ENCODE results near the gene RASGRP2. TPM values are rescaled to one million over a fixed set of nuclear protein-coding genes. Genes with fewer than 3 reads are reported as not detected.
A peak's percentile ranks its signal among the peaks of the same experiment; 100 is the strongest.

RASGRP2 gene
- total RNA-seq, 1 experiment from 2014 or later = 26.9 TPM

DNA sequence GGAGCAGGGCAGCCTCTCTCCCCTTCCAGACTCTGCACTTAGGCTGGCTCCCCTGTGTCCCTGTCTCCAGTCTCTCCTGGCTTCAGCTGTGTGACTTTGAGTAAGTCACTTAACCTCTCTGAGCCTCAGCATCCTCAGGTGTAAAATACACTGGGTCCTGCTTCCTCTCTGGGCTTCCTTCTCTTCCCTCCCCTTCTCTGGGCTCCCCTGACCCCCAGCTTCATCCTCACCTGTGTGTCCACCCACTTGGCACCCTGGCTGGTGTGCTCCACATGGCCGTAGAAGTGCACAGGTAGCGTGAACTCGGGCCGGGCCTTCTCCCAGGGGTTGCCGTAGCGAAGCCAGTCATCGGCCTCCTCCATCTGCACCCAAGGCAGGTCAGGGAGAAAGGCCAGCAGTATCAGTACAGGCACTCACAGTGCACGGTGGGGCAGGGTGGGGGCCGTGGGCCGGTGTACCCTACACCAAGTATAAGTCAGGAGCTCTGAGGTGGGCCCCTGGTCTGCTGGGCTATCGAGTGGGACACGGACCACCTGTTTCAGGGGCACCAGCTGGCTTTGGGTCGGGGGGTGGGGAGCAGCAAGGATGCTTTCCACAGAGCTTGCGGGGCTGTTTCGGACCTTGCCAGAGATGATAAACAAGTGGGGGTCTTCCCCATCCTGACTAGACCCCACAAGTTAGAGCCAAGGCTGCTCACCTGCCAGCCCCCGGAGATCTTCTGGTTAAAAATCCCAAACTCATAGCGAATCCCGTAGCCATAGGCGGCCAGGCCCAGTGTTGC is 13.8 kb upstream of the RASGRP2 start:
- WGBS (ENCODE audit: extremely low coverage, insufficient read length, low lambda C conversion rate) = no CpG with 5 or more reads among the region's 19 CpGs
- Histone ChIP-seq H3K79me2 (ENCODE audit: insufficient read depth, low read length) (no peaks in the 10 kb centered on the region), H3T11ph (ENCODE audit: low read length) (no peak overlapping the region), H2BK20ac (ENCODE audit: low read depth, low read length, poor library complexity, severe bottlenecking) (no peak overlapping the region), H4K8ac (replicated peaks; ENCODE audit: insufficient read length, low read depth, low read length) (no peak overlapping the region), H3K56ac (ENCODE audit: insufficient read length, low read depth, low read length) (no peak overlapping the region), H3K4me1 (ENCODE audit: insufficient read depth, low read length) (peaks cover 4% of the 10 kb centered on the region; the same call in 1 of the 2 replicates), H4K20me1 (ENCODE audit: control insufficient read depth, insufficient read depth, insufficient read length) (no peaks in the 10 kb centered on the region), H3K27ac (ENCODE audit: insufficient read length, low read depth, low read length) (no peak overlapping the region), H2BK120ac (ENCODE audit: low read depth, low read length, poor library complexity, severe bottlenecking) (no peak overlapping the region), H2BK5ac (ENCODE audit: insufficient read length, low read length) (no peak overlapping the region), H3K79me1 (ENCODE audit: insufficient read depth, low read depth, low read length, poor library complexity, severe bottlenecking) (no peaks in the 10 kb centered on the region), H2BK15ac (ENCODE audit: low read depth, low read length) (no peak overlapping the region), H3K23me2 (ENCODE audit: insufficient read length, low read depth, low read length, poor library complexity, severe bottlenecking) (no peaks in the 10 kb centered on the region), H3K4ac (ENCODE audit: low read depth, low read length) (no peak overlapping the region), H3K27me3 (ENCODE audit: insufficient read depth, low read length) (no peaks in the 10 kb centered on the region), H3K18ac (ENCODE audit: insufficient read length, low read depth, low read length) (no peak overlapping the region), H4K5ac (ENCODE audit: insufficient read length, low read depth, low read length) (no peak overlapping the region), H3K14ac (ENCODE audit: insufficient read depth, low read length) (no peak overlapping the region), H2AK5ac (ENCODE audit: insufficient read length, low read length) (no peak overlapping the region), H3K23ac (ENCODE audit: insufficient read length, low read depth, low read length) (no peak overlapping the region), H3K9me3 (ENCODE audit: control insufficient read depth, low read depth, low read length) (no peaks in the 10 kb centered on the region), H2AFZ (ENCODE audit: low read length) (no peak overlapping the region), H2BK12ac (ENCODE audit: insufficient read length, low read depth, low read length) (no peak overlapping the region), H3K9ac (ENCODE audit: extremely low read depth, insufficient read length, low read length) (no peak overlapping the region), H3K4me2 (ENCODE audit: insufficient read depth, insufficient read length, low read length) (no peak overlapping the region), H4K91ac (ENCODE audit: insufficient read length, low read depth, low read length) (no peak overlapping the region)
- Mint-ChIP-seq H3K36me3 (ENCODE audit: insufficient read depth in 1 of 3, low read depth in 3 of 3) (peaks cover 0 to 14% (median 8%) of the 10 kb centered on the region in 3 experiments; a peak in 3 of 7 replicates), H3K4me1 (peaks cover 39 to 63% of the 10 kb centered on the region in 2 experiments), H3K4me3 (peak overlapping the region in 1 of 2 experiments; percentile 34; a peak in 1 of 5 replicates), H3K27ac (no peak overlapping the region; a peak in 1 of 7 replicates), H3K9me3 (no peaks in the 10 kb centered on the region; a peak in 1 of 5 replicates), H3K27me3 (ENCODE audit: low read depth) (no peaks in the 10 kb centered on the region; the same call in 1 of the 2 replicates)
- TF ChIP-seq, protein P1, sequence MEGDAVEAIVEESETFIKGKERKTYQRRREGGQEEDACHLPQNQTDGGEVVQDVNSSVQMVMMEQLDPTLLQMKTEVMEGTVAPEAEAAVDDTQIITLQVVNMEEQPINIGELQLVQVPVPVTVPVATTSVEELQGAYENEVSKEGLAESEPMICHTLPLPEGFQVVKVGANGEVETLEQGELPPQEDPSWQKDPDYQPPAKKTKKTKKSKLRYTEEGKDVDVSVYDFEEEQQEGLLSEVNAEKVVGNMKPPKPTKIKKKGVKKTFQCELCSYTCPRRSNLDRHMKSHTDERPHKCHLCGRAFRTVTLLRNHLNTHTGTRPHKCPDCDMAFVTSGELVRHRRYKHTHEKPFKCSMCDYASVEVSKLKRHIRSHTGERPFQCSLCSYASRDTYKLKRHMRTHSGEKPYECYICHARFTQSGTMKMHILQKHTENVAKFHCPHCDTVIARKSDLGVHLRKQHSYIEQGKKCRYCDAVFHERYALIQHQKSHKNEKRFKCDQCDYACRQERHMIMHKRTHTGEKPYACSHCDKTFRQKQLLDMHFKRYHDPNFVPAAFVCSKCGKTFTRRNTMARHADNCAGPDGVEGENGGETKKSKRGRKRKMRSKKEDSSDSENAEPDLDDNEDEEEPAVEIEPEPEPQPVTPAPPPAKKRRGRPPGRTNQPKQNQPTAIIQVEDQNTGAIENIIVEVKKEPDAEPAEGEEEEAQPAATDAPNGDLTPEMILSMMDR (conservative IDR thresholded peaks at IDR 0.05) = no peak
- no peak for DNase-seq
